GM18498 (cell line): Measurements from ENCODE around the gene PDCD6IP.

Experiments
- ATAC-seq: cut with Tn5 transposase; IDR thresholded peaks from one replicate; pipeline ENCODE4 v1.9.1; 2021; ENCODE audit warnings: mild to moderate bottlenecking, moderate library complexity; ENCODE audit not compliant: unreplicated experiment

Gene PDCD6IP

DNA sequence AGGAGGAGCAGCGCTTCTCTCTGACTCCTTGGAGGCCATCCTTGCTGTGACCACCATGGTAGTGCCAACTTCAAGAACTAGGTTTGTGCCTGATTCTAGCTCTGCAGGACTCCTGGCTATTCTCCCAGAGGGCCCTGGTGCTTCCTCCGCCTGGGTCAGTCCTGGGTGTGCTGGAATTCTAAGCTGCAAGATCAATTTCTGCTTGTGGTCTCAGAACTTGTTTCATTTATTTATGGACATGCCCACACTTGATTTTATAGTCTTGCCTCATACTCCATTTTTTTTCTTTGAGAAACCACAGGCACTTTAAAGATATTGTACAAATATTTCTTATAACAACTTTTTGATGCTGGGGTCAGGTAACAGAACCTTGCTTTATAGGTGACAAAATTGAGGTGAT is 87.6 kb downstream of the PDCD6IP start:
- no peak for ATAC-seq

GRCh38 chr3:33887478-33887877 is 89.0 kb downstream of the PDCD6IP start:
- no peak for ATAC-seq

GRCh38 chr3:33889394-33890039 is 91.1 kb downstream of the PDCD6IP start:
- no peak for ATAC-seq

- ATAC-seq, result no peak
Observed at GRCh38 chr3:33892655-33893054, 94.2 kb downstream of the PDCD6IP start.

DNA sequence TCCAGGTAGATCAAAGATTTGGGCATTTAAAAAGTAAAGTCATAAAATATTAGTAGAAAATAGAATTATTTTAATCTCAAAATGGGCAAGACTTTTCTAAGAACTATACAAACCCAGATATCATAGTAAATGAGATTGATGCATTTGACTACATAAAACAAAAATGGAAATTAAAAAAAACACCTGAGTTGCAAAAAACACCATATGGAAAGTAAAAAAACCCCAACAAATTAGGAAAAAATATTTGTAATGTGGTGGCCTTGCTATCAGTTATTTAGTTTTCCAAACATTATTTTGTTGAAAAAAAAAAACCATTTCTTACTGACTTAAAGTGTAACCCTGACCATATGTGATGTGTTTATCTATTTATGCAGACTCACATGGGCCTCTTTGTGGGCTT is 97.2 kb downstream of the PDCD6IP start:
- ATAC-seq, result no peak

DNA sequence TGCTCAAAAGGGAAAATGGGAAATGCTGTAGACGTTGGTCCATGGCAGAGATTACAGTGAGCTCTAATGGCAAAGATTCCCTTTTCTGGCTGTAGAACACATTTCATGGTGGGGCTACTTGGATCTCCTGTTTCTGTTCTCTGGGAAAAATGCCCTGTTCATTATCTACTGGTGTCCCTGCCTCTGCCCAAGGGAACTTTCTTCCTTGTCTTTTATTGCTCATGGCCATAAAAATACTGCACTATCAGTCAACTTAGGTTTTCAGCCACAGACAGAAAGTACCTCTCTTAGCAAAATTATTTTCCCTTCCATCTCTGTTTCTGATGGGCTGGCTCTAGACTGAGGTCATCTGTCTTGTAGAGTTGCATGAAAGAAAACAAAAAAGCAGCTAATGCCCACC is 98.9 kb downstream of the PDCD6IP start:
- ATAC-seq, result no peak

DNA sequence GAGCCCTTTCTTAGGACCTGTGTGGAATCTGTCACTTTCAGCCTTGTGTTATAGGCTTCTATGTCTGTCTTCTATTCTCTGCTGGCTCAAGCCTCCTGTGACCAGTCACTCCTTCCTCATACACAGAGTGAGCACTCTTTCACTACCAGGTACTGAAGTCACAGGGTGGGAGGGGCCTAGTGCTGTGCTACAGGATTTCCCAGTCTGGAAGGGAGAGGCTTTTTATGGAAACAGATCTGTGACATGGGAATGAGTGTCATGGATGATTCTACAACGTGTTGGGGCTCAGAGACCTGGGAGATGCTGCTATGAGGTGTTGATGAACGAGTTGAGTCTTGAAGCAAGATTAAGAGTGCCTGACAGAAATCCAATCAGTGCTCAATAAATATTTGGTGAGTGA is 100.5 kb downstream of the PDCD6IP start:
- ATAC-seq, result no peak

DNA sequence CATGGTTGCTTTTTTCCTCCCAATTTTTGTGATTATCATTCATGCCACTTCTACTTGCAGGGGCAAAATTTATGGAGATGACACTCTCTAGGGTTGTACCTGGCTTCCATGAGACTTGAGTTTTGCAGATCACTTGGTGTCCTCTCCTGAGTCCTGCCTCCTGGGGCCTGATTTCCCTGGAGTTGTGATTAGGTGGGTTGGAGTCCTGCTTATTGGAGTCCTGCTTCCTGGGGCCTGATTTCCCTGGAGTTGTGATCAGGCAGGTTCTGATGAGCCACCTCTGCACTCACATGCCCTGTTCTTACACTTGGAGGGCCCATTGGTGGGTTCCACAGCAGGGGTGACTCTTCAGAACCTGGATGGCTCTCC is 102.0 kb downstream of the PDCD6IP start:
- no peak for ATAC-seq

DNA sequence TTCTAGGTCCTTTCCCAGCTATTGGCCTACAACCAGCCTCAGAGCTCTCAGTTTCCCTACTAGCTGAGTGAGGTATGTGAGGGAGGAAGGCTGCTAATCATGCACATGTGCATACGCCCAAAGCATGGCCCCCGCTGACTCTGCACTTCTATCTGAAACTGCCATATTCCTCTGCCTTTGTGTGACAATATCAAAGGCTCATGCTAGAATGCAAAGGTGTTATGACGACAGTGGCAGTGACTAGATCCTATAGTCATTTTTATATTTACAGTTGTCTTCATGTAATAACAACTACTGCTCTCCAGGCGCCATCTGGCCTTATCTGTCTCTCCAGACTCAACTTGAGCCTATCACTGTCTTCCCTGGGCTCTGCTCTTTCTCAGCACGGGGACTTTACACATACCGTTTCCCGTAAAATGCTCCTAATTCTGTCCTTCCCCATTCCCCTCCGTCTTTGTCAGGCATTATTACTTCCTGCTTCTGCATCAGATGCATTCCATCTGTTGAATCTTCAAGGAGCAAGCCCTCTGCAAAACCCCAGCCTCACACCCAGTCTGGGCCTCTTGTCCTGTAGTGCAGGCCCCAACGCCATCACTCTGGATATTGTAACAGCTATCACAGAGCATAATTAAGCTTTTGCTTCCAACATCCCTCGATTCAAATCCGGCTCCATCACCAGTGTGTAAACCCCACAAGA is 102.5 kb downstream of the PDCD6IP start:
- no peak for ATAC-seq

GRCh38 chr3:33901862-33902563 is 103.6 kb downstream of the PDCD6IP start:
- no peak for ATAC-seq

GRCh38 chr3:33904730-33905129 is 106.3 kb downstream of the PDCD6IP start:
- no peak for ATAC-seq

DNA sequence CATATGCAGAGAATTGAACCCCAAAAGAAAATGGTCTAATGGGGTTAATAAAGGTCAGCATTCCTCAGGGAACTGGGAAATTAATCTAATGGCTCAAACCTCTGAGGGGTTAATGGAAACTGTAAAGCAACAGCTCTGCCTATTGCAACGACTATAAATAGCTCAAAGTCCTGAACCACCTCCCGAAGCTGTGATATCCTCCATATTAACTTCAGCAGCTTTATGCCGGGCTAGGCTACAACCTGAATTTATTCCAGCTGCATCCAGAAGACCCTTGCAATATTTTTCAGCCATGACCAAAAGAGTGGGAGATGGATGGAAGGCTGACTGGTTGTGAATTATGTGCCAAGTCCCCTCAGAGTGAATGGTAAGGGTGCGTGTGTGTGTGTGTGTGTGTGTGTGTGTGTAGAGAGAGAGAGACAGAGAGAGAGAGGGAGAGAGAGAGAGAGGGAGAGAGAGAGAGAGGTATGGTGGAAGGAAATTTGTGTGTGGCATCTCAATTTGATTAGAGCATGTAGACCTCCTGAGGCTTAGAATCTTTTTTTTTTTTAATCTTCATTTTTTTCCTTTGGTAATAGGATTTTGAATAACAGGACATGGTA is 109.9 kb downstream of the PDCD6IP start:
- ATAC-seq, result no peak

DNA sequence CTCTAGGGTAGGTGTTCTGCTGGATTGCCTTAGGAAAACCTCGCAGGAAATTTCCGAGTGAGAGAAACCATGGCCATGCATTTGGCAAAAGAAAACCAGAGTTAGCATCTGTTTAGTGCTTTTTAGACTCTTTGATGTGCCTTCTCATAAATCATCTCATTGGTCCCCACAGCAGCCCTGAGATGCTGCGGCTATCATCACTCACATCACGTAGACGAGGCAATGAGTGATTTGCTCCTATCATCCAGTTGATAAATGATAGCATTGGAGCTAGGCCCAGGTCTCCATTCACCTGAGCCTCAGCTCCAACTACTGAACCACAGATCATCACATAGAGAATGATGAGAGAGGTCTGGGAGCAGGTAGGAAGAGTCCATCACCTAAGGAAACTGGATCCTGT is 111.1 kb downstream of the PDCD6IP start:
- no peak for ATAC-seq

GRCh38 chr3:33910031-33910430 is 111.6 kb downstream of the PDCD6IP start:
- no peak for ATAC-seq

- no peak for ATAC-seq
Observed at GRCh38 chr3:33911525-33912322, 113.3 kb downstream of the PDCD6IP start.

DNA sequence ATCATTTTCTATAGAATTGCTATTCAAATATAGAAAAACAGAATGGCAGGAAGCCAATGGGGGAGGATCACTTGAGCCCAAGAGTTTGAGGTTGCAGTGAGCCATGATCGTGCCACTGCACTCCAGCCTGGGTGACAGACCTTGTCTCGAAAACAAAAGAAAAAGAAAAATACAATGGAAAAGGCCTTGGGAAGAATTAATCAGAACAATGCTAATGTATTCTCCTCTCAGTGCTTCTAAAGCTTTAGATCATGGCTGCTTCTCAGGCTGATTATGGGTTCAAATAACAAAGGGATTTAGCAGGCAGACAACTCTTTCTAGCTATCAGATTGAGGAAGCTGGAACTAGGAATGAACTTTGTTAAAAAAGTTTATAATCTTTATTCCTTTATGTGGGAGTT is 115.8 kb downstream of the PDCD6IP start:
- no peak for ATAC-seq

GRCh38 chr3:33914731-33915379 is 116.4 kb downstream of the PDCD6IP start:
- no peak for ATAC-seq

- ATAC-seq, result peak; percentile 93
Observed at GRCh38 chr3:33915796-33916546, 117.5 kb downstream of the PDCD6IP start.

- no peak for ATAC-seq
Observed at GRCh38 chr3:33918126-33918756, 119.8 kb downstream of the PDCD6IP start.
